ENCODE data around the gene RFESD. TPM values are rescaled to one million over a fixed set of nuclear protein-coding genes. Genes with fewer than 3 reads are reported as not detected.
A peak's percentile ranks its signal among the peaks of the same experiment; 100 is the strongest.

Gene RFESD
- total and polyA plus RNA-seq, 2 of the 13 experiments (the other 11 are each of a cell fraction or from before 2014, with no cell fraction given), result 1.1 to 2.2 TPM

GRCh38 chr5:95620870-95621838 is 25.4 kb upstream of the RFESD start (continued):
- TF ChIP-seq JUN (CRISPR knock-in tag; IDR thresholded peaks at IDR 0.05) (0 out of 2 replicates have a peak, but pooled peaks have one; percentile 32), RXRA (CRISPR knock-in tag; IDR thresholded peaks at IDR 0.05) (peak; percentile 29; the same call in 1 of the 2 replicates), HOXA9 (CRISPR knock-in tag; IDR thresholded peaks at IDR 0.05; ENCODE audit: borderline replicate concordance) (peak; percentile 86; the same call in 1 of the 2 replicates), UBTF (CRISPR knock-in tag; IDR thresholded peaks at IDR 0.05) (peak; percentile 76; the same call in 1 of the 2 replicates), THAP11 (CRISPR knock-in tag; IDR thresholded peaks at IDR 0.05) (no peak), TGIF2 (CRISPR knock-in tag; IDR thresholded peaks at IDR 0.05) (0 out of 2 replicates have a peak, but pooled peaks have one; percentile 27), ZNF101 (CRISPR knock-in tag; IDR thresholded peaks at IDR 0.05; ENCODE audit: borderline replicate concordance, low read depth) (0 out of 2 replicates have a peak, but pooled peaks have one; percentile 75), ZBTB8A (CRISPR knock-in tag; IDR thresholded peaks at IDR 0.05; ENCODE audit: borderline replicate concordance, low read depth) (no peak), TEF (CRISPR knock-in tag; IDR thresholded peaks at IDR 0.05) (0 out of 2 replicates have a peak, but pooled peaks have one; percentile 45), KDM5B (CRISPR knock-in tag; IDR thresholded peaks at IDR 0.05; ENCODE audit: borderline replicate concordance) (peak; percentile 58; the same call in 1 of the 2 replicates), ZNF550 (CRISPR knock-in tag; IDR thresholded peaks at IDR 0.05; ENCODE audit: borderline replicate concordance) (0 out of 2 replicates have a peak, but pooled peaks have one; percentile 77), LCORL (IDR thresholded peaks at IDR 0.05) (no peak), LCORL (CRISPR knock-in tag; IDR thresholded peaks at IDR 0.05) (peak; percentile 58; the same call in 1 of the 2 replicates), FOXA3 (CRISPR knock-in tag; IDR thresholded peaks at IDR 0.05) (0 out of 2 replicates have a peak, but pooled peaks have one; percentile 11), ZNF784 (CRISPR knock-in tag; IDR thresholded peaks at IDR 0.05; ENCODE audit: borderline replicate concordance) (0 out of 2 replicates have a peak, but pooled peaks have one; percentile 21), HIC2 (CRISPR knock-in tag; IDR thresholded peaks at IDR 0.05; ENCODE audit: low read depth) (0 out of 2 replicates have a peak, but pooled peaks have one; percentile 24), TFDP2 (CRISPR knock-in tag; IDR thresholded peaks at IDR 0.05) (peak; percentile 67), SMAD1 (CRISPR knock-in tag; IDR thresholded peaks at IDR 0.05; ENCODE audit: borderline replicate concordance, low read depth) (peak; percentile 60; the same call in 1 of the 2 replicates), ZNF761 (CRISPR knock-in tag; conservative IDR thresholded peaks at IDR 0.05) (peak; percentile 28; the same call in 1 of the 2 replicates), CENPBD1 (CRISPR knock-in tag; IDR thresholded peaks at IDR 0.05; ENCODE audit: borderline replicate concordance, low read depth) (no peak)
